ENCODE data around the gene WDR27.

Gene WDR27

DNA sequence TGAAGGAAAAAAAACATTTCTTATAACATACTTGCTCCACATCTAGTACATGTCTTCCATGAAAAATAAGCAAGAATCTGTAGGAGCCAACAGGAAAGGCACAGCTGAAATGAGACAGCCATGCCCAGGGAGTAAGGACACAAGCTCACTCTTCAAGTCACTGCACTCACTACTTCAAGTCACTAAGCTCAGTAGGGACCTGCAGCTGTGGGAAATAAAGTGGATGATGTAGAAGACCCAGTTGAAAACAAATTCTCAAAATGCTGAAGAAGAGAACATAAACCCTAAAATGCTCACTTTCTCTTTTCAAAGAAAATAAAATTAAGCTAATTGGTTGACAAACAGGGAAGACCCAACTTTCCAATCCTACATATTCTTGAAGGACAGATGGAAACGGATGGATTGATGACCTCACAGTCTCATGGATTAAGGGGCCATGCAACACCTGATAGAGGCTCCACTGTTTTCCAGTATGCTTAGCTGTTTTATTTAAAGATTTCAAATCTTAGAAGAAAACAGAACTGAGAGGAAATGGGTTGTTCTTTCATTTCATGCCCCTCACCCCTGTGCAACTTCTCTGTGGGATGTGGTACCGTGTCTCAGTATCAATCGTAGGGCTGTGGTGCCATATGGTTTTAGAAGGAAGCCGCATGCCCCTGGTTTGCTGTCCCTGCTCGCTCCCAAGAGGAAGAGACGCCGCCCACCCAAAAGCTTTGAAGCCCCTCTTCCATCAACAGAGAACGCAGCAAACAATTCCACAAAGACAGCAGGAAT lies 133.3 kb downstream of the WDR27 start:
- DNase-seq (ENCODE audit: low read depth in 4 of 4, low spot score in 1 of 4) = no peak

- no peak for DNase-seq (ENCODE audit: low read depth in 4 of 4, low spot score in 1 of 4)
These were observed 134.0 kb downstream of the WDR27 start for GRCh38 chr6:169567819-169568218.

GRCh38 chr6:169566961-169567750 lies 134.7 kb downstream of the WDR27 start:
- DNase-seq (ENCODE audit: low read depth in 4 of 4, low spot score in 1 of 4) = no peak

DNA sequence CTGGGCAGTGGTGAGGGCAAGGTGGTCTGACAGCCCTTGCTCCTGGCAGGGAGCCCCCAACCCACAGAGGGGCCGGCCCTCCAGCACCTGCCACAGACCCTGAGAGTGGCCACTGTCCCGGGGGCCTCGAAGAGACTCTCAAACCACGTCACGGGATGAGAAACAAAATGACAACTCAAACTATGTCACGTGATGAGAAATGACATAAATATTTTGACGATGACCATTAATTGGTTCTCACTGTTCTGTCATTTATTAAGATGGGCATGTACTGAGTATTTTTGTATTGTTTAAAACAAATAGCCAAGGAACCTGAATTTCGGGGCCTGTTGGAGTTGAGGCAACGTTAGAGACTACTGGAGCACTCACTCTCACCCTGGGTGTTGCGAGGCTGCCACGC lies 135.5 kb downstream of the WDR27 start:
- DNase-seq (ENCODE audit: low read depth in 4 of 4, low spot score in 1 of 4) = no peak

GRCh38 chr6:169564453-169565240 lies 137.2 kb downstream of the WDR27 start:
- no peak for DNase-seq (ENCODE audit: low read depth in 4 of 4, low spot score in 1 of 4)

DNA sequence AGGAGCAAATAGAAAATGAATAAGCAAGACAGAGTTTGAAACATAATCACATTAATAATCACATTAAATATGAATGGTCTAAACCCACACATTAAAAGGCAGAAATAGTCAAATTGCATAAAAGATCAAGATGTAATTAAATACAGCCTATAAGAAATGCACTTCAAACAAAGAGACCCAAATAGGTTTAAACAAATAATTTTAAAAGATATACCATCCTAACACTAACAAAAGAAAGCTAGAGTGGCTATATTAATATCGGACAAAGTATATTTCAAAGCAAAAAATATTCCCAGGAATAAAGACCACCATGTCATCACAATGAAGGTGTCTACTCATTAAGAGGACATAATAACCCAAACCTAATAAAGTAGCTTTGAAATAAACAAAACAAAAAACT lies 140.2 kb downstream of the WDR27 start:
- DNase-seq (ENCODE audit: low read depth in 4 of 4, low spot score in 1 of 4) = no peak

GRCh38 chr6:169559592-169559991 lies 142.2 kb downstream of the WDR27 start:
- DNase-seq (ENCODE audit: low read depth in 4 of 4, low spot score in 1 of 4) = no peak

GRCh38 chr6:169558774-169559441 lies 142.9 kb downstream of the WDR27 start:
- DNase-seq (ENCODE audit: low read depth in 4 of 4, low spot score in 1 of 4) = no peak

DNA sequence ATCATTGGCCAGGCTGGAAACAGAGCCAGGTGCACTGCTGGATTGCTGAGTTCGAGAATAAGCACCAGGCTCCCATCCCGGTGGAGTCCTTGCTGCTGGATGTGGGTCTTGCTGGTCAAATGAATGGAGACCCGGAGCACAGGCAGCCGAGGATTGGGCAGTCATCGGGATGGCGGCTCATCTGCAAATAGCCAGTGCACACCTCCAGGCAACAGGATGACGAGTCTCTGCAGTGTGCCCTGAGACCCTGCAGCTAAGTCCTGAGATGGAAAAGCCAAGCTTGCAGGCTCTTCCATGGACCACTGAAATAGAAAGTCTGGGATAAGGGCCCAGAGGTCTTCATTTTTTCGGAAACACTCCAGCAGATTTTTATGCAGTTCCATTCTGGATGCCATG lies 143.5 kb downstream of the WDR27 start:
- no peak for DNase-seq (ENCODE audit: low read depth in 4 of 4, low spot score in 1 of 4)

GRCh38 chr6:169557887-169558286 lies 143.9 kb downstream of the WDR27 start:
- no peak for DNase-seq (ENCODE audit: low read depth in 4 of 4, low spot score in 1 of 4)

- peak in 1 of 4 experiments; percentile 19 for DNase-seq (ENCODE audit: low read depth in 4 of 4, low spot score in 1 of 4)
These were observed 144.9 kb downstream of the WDR27 start for GRCh38 chr6:169556758-169557548.

GRCh38 chr6:169555971-169556617 lies 145.7 kb downstream of the WDR27 start:
- no peak for DNase-seq (ENCODE audit: low read depth in 4 of 4, low spot score in 1 of 4)

DNA sequence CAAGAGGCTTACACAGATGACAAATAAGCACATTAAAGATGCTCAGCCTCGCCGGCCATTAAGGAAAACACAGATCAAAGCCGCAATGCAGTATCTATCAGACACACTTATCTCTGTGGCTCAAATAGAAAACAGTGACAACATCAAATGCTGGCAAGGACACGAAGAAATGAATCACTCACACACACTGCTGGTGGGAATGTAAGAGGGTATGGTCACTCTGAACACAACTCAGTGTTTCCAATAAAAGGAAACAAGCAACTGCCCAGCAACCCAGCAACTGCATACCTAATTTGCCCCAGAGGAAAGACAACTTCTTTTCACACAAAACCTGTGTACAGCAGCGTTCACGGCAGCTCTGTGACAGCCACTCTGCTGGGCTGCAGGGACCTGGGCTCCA lies 155.8 kb downstream of the WDR27 start:
- no peak for DNase-seq (ENCODE audit: low read depth in 4 of 4, low spot score in 1 of 4)

DNA sequence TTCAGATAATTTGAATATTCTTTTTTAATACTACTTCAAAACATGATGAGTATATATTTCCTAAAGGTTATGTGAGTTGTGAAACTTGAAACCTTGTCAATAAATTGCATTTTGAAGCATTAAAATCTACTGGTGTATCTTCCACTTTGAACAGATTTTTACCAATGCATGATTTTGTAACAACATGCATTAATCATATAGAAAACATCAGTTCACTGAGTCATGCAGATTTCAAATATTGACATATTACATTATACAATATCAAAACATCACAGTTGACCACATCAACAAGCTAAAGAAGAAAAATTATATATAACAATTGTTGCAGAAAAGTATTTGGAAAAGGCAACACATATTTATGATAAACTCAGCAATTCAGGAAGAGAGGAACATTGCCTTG lies 158.1 kb downstream of the WDR27 start:
- DNase-seq (ENCODE audit: low read depth in 4 of 4, low spot score in 1 of 4) = no peak

DNA sequence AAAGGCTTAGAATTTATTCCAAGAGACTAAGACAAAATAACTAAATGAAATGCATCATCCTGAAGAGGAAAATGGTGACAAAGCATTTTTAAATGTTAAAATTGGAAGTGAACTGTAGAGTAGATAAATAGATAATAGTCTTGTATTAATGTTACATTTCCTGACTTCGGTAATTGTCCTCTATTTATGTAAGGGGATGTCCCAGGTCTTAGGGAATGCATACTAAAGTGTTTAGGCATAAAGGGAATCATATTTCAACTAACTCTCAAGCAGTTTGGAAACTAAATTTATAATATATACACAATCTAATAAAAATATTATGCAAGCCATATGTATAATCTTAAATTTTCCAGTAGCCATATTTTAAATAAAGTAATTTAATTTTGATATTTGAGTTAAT lies 159.3 kb downstream of the WDR27 start:
- DNase-seq (ENCODE audit: low read depth in 4 of 4, low spot score in 1 of 4) = no peak

DNA sequence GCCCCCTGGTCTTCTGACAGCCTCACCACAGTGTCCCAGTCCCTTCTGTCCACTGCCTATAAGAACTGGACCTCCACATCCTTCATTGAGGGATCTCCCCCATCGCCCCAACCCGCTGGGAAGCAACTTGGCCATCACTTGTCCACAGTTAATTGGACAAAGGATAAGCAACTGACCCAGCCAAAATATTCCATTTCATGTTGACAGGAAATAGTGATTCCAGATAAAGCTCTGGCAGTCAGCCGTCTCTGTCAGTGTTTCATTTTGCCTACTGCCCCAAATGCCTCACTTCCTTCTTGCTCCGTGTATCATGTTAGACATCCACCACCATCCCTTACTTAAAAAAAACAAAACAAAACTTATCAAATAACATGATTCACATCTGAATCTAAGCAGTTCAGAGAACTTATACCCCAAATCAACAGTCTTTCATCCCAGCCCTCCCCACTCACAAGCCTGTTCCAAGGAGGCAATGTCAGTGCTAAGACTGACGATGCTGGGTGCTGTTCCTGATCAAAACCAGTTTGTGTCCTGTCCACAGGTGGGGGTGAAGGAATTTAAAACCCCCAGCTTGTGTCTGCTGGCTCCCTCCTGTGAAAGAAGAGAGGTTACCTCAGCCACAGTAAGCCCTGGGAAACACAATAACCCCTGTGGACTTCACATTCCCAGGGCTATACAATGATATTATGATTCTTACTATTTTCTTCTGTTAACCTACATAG lies 162.5 kb downstream of the WDR27 start:
- DNase-seq (ENCODE audit: low read depth in 4 of 4, low spot score in 1 of 4) = no peak

DNA sequence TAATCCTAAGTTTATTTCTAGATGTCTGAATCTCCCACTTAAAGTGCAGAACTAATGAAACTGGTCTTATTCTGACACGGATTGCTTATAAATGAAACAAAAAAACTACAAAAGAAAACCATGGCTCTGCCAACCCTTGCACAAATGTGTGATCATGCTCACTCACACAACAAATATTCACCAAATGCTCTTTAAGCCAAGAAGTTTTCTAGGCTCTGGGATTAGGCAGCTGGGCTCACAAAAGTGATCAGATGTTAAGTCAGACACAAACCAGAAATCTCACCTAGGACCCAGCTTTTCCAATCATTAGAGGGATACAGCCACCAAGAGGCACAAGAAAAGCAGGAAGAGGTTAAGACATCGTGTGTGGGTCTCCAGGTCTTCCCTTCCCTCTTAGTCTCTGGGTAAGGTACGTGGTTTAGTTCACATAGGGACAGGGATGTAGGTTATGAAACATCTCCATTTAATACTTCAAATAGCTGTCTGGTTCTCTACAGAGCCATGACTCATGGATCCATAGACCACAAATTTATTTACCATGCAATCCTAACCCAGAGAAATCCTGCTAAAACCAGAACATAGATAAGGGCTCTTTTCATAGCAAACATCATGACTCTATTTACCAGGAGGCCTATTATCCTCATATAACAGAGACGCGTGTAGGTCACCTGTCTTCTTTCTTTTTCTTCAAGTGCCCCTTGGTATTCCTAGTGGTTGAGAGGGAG lies 165.2 kb downstream of the WDR27 start:
- no peak for DNase-seq (ENCODE audit: low read depth in 4 of 4, low spot score in 1 of 4)

GRCh38 chr6:169534039-169534421 lies 167.8 kb downstream of the WDR27 start:
- DNase-seq (ENCODE audit: low read depth in 4 of 4, low spot score in 1 of 4) = no peak

Data from stimulated activated CD4-positive, alpha-beta T cell treated with anti-CD3 and anti-CD28 coated beads, Interleukin-1b, Interleukin-23, amount 100 ng/mL, for 24 hours (primary cell).